Measurements from ENCODE around the gene NFIX. TPM values are rescaled to one million over a fixed set of nuclear protein-coding genes. Genes with fewer than 3 reads are reported as not detected.

NFIX gene
- total RNA-seq, 1 donor from 2014 or later = 8.4 TPM

- Histone ChIP-seq H3K36me3 (ENCODE audit: insufficient read depth, low read length) (no peaks in the 10 kb centered on the region), H3K79me2 (ENCODE audit: insufficient read depth, low read length) (peaks cover 69% of the 10 kb centered on the region), H3K27me3 (ENCODE audit: insufficient read depth, low read length) (no peaks in the 10 kb centered on the region), H3K9me3 (ENCODE audit: insufficient read depth, low read depth, low read length) (no peaks in the 10 kb centered on the region), H3K4me1 (ENCODE audit: insufficient read depth, low read length) (peaks cover 82% of the 10 kb centered on the region), H4K20me1 (ENCODE audit: insufficient read depth, low read length) (peaks cover 9% of the 10 kb centered on the region), H2AFZ (ENCODE audit: low read depth, low read length) (no peak overlapping the region), H3K27ac (ENCODE audit: low read depth, low read length) (no peak overlapping the region), H3K9ac (ENCODE audit: low read length) (no peak overlapping the region), H3K4me3 (ENCODE audit: insufficient read depth, low read depth, low read length) (no peak overlapping the region), H3K4me2 (ENCODE audit: low read length) (peak overlapping the region; percentile 87)
- no peak for DNase-seq (ENCODE audit: low read depth)
- H3K27ac Mint-ChIP-seq (ENCODE audit: unreplicated experiment) = no peak overlapping the region
- H3K9me3 Mint-ChIP-seq (ENCODE audit: unreplicated experiment) = no peaks in the 10 kb centered on the region
- FAIRE-seq = no peak
- H3K27me3 Mint-ChIP-seq (ENCODE audit: low read depth, unreplicated experiment) = peaks cover 17% of the 10 kb centered on the region
- peaks cover 51% of the 10 kb centered on the region for H3K4me1 Mint-ChIP-seq (ENCODE audit: low read depth, unreplicated experiment)
- no peak overlapping the region for H3K4me3 Mint-ChIP-seq (ENCODE audit: unreplicated experiment)
- TF ChIP-seq EZH2 (IDR thresholded peaks at IDR 0.05; ENCODE audit: insufficient read depth, low read length) (no peak), CTCF (IDR thresholded peaks at IDR 0.05; ENCODE audit: insufficient read depth, low read depth, low read length) (no peak)
- no peaks in the 10 kb centered on the region for H3K36me3 Mint-ChIP-seq (ENCODE audit: low read depth, unreplicated experiment)
Measured at GRCh38 chr19:13057147-13057572, 61.9 kb downstream of the NFIX start.

GRCh38 chr19:13057744-13058143, 62.5 kb downstream of the NFIX start:
- TF ChIP-seq EZH2 (IDR thresholded peaks at IDR 0.05; ENCODE audit: insufficient read depth, low read length) = no peak
- no peak for TF ChIP-seq CTCF (IDR thresholded peaks at IDR 0.05; ENCODE audit: insufficient read depth, low read depth, low read length)
- Histone ChIP-seq H3K36me3 (ENCODE audit: insufficient read depth, low read length) (no peaks in the 10 kb centered on the region), H3K4me2 (ENCODE audit: low read length) (no peak overlapping the region), H3K9ac (ENCODE audit: low read length) (no peak overlapping the region), H3K9me3 (ENCODE audit: insufficient read depth, low read depth, low read length) (no peaks in the 10 kb centered on the region), H3K27me3 (ENCODE audit: insufficient read depth, low read length) (no peaks in the 10 kb centered on the region), H2AFZ (ENCODE audit: low read depth, low read length) (no peak overlapping the region), H3K4me1 (ENCODE audit: insufficient read depth, low read length) (peaks cover 76% of the 10 kb centered on the region), H4K20me1 (ENCODE audit: insufficient read depth, low read length) (peaks cover 14% of the 10 kb centered on the region), H3K79me2 (ENCODE audit: insufficient read depth, low read length) (peaks cover 69% of the 10 kb centered on the region), H3K4me3 (ENCODE audit: insufficient read depth, low read depth, low read length) (no peak overlapping the region), H3K27ac (ENCODE audit: low read depth, low read length) (no peak overlapping the region)
- H3K27me3 Mint-ChIP-seq (ENCODE audit: low read depth, unreplicated experiment) = peaks cover 23% of the 10 kb centered on the region
- peak overlapping the region; percentile 41 for H3K27ac Mint-ChIP-seq (ENCODE audit: unreplicated experiment)
- DNase-seq (ENCODE audit: low read depth) = no peak
- no peak for FAIRE-seq
- no peaks in the 10 kb centered on the region for H3K36me3 Mint-ChIP-seq (ENCODE audit: low read depth, unreplicated experiment)
- no peaks in the 10 kb centered on the region for H3K9me3 Mint-ChIP-seq (ENCODE audit: unreplicated experiment)
- H3K4me1 Mint-ChIP-seq (ENCODE audit: low read depth, unreplicated experiment) = peaks cover 47% of the 10 kb centered on the region
- H3K4me3 Mint-ChIP-seq (ENCODE audit: unreplicated experiment) = no peak overlapping the region

GRCh38 chr19:13058951-13059660, 63.8 kb downstream of the NFIX start:
- peaks cover 40% of the 10 kb centered on the region for H3K4me1 Mint-ChIP-seq (ENCODE audit: low read depth, unreplicated experiment)

More at GRCh38 chr19:13058951-13059660, 63.8 kb downstream of the NFIX start:
- no peak overlapping the region for H3K27ac ChIP-seq (ENCODE audit: low read depth, low read length)
- H3K27me3 ChIP-seq (ENCODE audit: insufficient read depth, low read length) = no peaks in the 10 kb centered on the region
- peaks cover 73% of the 10 kb centered on the region for H3K79me2 ChIP-seq (ENCODE audit: insufficient read depth, low read length)
- H3K4me2 ChIP-seq (ENCODE audit: low read length) = no peak overlapping the region
- H2AFZ ChIP-seq (ENCODE audit: low read depth, low read length) = no peak overlapping the region
- H3K9me3 ChIP-seq (ENCODE audit: insufficient read depth, low read depth, low read length) = no peaks in the 10 kb centered on the region
- H3K4me1 ChIP-seq (ENCODE audit: insufficient read depth, low read length) = peaks cover 66% of the 10 kb centered on the region
- FAIRE-seq (no peak), DNase-seq (ENCODE audit: low read depth) (no peak)
- no peaks in the 10 kb centered on the region for H3K36me3 ChIP-seq (ENCODE audit: insufficient read depth, low read length)
- H3K9ac ChIP-seq (ENCODE audit: low read length) = no peak overlapping the region
- H3K27ac Mint-ChIP-seq (ENCODE audit: unreplicated experiment) = peak overlapping the region; percentile 27
- peaks cover 28% of the 10 kb centered on the region for H4K20me1 ChIP-seq (ENCODE audit: insufficient read depth, low read length)
- peak overlapping the region; percentile 34 for H3K4me3 Mint-ChIP-seq (ENCODE audit: unreplicated experiment)
- peaks cover 32% of the 10 kb centered on the region for H3K27me3 Mint-ChIP-seq (ENCODE audit: low read depth, unreplicated experiment)
- TF ChIP-seq CTCF (IDR thresholded peaks at IDR 0.05; ENCODE audit: insufficient read depth, low read depth, low read length) (no peak), EZH2 (IDR thresholded peaks at IDR 0.05; ENCODE audit: insufficient read depth, low read length) (no peak)
- no peaks in the 10 kb centered on the region for H3K36me3 Mint-ChIP-seq (ENCODE audit: low read depth, unreplicated experiment)
- no peak overlapping the region for H3K4me3 ChIP-seq (ENCODE audit: insufficient read depth, low read depth, low read length)
- no peaks in the 10 kb centered on the region for H3K9me3 Mint-ChIP-seq (ENCODE audit: unreplicated experiment)

Measured in astrocyte (in vitro differentiated cells and primary cell).